ENCODE measurements around the gene ACER3.
A peak's percentile ranks its signal among the peaks of the same experiment; 100 is the strongest.
"Not testable (repeated sequence)": the region's sequence is repeated elsewhere in the genome, so short reads cannot be mapped to it uniquely, and the experiment has no call there.

ACER3 gene

DNA sequence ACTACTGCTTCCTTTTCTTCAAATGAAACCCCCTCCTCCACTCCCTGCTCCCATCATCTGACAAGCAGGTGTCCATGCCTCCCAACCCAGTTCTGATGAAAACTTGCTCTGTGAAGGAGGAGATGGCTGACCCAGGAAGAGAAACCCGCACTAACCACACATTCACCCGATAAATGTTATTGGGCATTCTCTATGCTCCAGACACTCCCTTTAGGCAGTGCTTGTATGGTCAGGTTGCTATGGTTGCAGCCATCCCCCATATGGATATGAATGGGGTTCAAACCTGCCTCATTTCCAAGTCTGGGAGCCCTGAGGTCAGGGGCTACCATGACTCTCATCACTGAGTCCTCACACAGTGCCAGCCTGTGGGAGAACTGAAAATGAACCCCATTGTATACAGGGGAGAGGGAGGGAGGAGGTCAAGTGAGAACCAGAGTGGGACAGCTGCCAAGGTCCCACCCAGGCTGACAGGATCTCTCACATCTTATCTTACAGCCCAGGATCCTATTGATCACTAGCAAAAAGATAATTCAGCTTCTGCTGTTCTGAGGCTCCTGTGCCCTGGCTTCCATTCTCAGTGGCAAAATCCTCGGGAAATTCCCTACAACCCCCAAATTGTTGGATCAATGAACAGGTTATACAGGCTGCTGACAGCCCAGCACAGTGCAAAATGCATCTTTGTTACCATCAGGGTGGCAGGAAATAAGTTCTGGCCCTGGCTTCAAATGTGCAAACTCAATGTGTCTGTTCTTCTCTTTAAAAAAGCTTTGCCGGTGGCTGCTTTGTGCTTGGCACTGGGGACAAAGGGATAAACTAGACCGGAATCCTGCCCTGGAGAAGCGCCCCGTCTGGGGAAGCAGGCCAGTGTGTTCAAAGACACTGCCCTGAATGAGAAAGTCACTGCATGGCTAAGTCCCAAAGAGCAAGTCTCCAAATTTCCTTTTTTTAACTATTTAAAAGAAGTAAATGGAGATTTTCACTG, 22.7 kb upstream of the ACER3 start:
- no peak for DNase-seq

DNA sequence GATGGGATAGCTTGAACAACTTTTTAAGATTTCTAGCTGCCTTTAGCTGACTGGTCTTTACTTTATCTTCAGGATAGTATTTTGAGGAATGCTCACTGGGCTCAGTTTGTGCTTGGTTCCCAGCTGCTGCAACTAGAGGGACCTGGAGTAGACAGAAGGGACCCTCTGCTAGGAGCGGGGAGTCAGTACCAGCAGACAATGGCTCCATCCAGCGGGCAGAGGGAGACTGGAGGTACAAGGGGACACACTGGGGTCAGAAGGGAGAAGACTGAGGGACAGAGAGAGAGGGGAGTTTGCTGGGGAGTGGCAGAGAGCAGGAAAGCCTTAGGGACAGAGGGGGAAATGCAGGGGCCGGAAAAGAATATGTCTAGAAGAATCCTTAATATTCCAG, 22.0 kb upstream of the ACER3 start:
- DNase-seq, result no peak

- DNase-seq, result no peak
These were observed 21.4 kb upstream of the ACER3 start for GRCh38 chr11:76839311-76839710.

DNA sequence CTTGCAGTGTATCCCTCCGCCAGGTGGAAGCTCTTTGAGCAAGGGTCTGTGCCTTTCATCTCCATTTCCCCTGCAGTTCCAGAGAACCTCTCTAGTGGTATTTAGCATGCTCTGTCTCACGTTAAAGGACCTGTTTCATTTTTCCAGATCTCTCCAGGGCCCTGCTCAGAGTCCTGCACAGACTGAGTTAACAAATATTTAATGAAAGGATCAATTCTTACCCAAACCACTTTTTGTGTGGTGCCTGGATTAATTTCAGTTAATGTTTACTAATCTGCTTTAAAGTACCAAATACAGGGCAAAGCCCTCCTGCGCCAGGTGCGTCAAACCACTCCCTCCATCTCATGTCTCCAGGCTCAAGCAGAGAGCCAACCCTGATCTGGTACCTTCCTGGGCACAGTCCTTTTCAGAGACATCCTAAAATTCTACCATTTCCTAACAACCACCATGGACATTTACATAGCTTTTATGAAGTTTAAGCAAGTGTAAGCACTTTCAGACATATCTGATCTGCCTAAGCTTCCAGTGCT, 18.7 kb upstream of the ACER3 start:
- DNase-seq, result no peak

- DNase-seq, result no peak
These were observed 16.8 kb upstream of the ACER3 start for GRCh38 chr11:76843907-76844306.

DNA sequence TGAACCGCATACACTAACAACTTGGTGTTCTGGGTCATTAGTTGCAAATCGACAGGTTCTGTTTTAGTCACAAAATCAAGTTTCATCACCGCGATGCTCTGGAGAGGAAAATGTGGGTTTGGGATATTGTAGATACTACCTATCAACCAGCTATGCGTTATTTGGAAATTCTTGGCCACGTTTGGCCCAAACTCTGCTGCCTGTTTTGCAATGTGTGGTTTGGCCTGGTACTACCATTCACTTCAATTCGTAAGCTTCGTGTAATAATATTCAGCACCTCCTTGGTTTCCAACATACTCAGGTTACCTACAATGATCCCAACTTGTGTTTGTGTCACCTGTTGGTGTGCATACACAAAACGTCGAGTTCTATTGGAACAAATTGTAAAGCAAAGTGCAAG, 16.2 kb upstream of the ACER3 start:
- DNase-seq, result no peak

GRCh38 chr11:76845069-76845468, 15.6 kb upstream of the ACER3 start:
- DNase-seq, result no peak

- DNase-seq, result no peak
These were observed 14.3 kb upstream of the ACER3 start for GRCh38 chr11:76846441-76846840.

GRCh38 chr11:76849376-76849775, 11.3 kb upstream of the ACER3 start:
- DNase-seq, result no peak

DNA sequence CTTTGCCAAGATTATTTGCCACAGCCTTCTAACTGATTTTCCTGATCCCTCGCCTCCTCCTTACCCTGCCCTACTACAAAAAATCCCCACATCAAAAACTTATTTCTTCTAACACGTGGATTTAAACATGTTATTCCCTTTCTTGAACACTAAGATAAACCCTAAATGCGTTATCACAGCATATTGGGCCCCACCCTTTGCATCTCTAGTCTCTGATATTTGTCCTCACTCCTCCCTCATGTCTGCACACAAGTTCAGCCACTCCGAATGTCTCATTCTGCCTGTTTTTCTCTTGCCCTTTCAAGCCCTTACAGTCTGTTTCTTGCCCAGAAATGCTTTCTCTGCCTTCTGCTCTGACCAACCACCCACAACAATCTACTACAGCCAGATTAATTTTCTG, 10.6 kb upstream of the ACER3 start:
- no peak for DNase-seq

DNA sequence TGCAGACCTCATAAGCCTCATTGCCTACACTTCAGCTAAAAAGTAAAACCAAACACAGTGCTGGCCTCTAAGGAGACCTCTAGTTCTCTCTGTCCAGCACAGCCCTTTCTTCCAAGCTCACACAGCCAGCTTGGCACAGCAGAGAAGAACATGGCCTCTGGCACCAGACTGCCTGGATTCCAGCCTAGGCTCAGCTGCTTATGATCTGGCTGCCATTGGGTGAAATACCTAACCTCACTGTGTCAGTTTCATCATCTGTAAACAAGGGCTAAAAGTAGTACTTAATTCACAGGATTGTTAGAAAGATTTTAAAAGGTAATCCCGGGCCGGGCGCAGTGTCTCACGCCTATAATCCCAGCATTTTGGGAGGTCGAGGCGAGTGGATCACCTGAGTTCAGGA, 9.9 kb upstream of the ACER3 start:
- DNase-seq, result no peak

DNA sequence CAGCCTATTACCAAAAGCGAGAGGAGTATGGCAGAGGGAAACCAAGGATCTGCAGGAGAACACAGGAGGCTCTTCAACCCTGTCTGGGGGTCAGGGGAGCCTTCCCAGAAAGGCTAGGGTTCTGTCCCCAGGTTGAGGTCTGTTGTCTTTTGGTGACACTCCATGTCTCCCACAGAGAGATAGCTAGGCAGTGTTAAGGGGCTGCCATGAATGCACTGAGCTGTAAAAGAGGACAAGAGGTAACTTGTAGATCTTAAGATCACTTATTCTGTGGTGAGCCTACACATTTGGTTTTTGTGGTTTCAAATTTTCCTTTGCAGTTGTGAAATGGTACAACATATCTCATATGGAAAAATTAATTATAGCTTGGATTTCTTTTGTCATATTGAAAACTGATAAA, 6.0 kb upstream of the ACER3 start:
- no peak for DNase-seq

- not testable (repeated sequence) for DNase-seq
These were observed 5.0 kb upstream of the ACER3 start for GRCh38 chr11:76855670-76856069.

DNA sequence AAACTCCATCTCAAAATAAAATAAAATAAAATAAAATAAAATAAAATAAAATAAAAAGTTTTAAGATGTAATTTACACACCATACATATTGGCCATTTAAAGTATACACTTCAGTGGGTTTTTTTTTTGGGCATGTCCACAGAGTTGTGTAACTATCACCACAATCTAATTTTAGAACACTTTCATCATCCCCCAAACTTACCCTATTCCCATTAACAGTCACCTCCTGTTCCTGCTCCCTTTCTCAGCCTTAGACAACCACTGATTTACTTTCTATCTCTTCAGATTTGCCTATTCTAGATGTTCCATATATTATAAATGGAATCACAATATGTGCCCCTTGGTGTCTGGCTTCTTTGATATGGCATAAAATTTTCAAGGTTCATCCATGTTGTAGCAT, 4.6 kb upstream of the ACER3 start:
- no peak for DNase-seq

DNA sequence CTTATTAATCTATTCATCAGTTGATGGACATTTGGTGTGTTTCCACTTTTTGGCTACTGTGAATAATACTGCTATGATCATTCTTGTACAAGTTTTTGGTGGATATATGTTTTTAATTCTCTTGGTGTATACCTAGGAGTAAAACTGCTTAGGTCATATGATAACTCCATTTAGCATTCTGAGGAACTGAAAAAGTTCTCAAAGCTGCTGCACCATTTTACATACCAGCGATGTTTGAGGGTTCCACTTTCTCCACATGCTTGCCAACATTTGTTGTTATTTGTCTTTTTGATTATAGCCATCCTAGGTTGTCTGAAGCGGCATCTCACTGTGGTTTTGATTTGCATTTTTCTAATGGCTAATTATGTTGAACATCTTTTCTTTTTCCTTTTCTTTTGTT, 4.1 kb upstream of the ACER3 start:
- no peak for DNase-seq

- DNase-seq, result no peak
These were observed 2.8 kb upstream of the ACER3 start for GRCh38 chr11:76857781-76858410.

- no peak for DNase-seq
These were observed 950 bp upstream of the ACER3 start for GRCh38 chr11:76859708-76860227.

DNA sequence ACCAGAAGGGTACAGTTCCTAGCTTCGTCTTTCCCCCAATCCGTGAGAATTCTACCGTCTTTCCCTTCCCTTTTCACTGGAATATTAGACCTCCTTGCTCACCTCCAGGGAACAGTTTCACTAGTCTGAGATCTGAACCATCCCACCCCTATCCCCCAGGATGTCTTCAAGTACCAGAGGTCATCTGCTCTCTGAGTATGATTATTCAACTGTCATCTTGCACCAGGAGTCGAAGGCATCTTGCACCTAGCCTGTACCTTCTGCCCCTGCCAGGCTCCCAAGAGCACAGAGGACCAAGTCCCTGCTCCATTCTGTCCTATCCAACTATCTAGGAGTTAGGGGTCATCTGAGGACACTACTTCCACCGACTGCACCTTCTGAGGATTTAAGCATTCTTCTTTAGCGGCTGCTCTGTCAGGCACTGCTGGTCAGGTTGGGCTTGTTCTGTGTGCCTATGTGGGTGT, 804 bp downstream of the ACER3 start:
- DNase-seq, result no peak

DNA sequence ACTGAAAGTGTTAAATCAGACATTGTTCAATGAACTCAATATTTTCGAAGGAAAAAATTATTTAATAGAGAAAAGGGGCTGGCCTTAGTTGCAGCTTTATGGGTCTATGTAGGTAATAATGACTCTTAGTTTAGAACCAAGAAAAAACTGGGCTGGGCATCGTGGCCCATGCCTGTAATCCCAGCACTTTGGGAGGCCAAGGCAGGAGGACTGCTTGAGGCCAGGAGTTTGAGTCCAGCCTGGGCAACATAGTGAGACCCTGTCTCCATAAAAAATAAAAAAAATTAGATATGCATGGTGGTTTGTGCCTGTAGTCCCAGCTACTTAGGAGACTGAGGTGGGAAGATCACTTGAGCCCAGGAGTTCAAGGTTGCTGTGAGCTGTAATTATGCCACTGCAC, 2.1 kb downstream of the ACER3 start:
- not testable (repeated sequence) for DNase-seq

DNA sequence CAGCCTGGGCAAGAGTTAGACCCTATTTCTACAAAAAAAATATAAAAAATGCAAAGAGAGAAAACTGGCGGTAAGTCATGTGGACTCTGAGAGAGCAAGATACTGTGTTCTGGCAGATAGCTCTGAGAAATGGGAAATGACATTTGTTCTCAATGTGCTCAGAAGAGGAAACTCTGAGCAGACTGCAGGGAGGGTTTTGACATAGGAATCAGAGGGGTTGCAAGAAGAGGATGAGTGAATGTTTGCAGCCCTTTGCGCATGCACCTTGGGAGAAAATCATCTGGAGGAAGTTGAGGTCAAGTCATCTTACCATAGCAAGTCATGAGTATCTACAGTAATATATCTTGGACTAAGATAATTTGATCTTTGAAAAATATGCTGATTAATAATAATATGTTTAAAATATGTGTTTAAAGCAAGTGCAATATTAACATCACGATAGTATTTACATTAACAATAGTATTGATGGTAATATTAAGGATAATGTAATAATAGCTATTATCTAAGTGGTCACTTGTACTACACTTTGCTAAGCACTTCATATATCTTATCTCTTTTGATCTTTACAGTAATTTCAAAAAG, 2.6 kb downstream of the ACER3 start:
- DNase-seq, result peak in 1 of 2 donors; percentile 38

DNA sequence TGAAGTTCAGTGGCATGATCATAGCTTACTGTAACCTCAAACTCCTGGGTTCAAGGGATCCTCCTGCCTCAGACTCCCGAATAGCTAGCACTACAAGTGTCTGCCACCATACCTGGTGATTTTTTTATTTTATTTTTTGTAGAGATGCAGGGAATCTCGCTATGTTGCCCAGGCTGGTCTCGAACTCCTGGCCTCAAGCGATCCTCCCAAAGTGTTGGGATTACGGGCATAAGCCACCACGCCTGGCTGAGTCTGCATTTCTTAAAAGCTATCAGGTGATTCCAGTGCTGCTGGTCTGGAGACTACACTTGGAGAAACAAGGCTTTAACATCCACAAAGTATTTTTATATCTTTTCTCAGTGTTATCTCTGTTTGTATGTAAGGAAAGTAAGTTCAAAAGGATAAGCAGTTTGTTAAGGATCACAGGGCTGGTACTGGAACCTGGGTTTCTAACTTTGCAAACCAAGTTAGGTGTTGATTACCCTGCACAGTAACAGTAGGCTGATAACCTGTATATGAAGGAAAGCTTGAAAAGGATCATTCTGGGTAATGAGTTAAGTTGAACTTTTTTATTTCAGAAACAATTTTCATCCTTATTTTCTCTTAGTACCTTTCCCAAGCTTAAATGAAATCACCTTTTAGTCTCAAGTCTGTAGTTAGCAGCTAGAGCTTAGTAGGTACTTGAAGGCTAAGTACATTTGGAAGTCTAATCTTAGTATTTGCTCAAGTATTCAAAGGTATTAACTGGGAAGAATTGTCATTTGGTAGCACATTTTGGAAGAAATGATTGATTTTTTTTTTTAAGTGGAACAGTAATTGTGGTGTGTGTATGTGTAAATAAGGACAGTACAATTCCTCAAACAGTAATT, 12.5 kb downstream of the ACER3 start:
- DNase-seq, result no peak

- no peak for DNase-seq
These were observed 17.3 kb downstream of the ACER3 start for GRCh38 chr11:76878014-76878413.

Data from CD4-positive, alpha-beta T cell treated with Interferon alpha-2 for 1 hour (primary cell).